HG03039 (cell line): Measurements from ENCODE around the gene APIP.

Experiments
- ATAC-seq: cut with Tn5 transposase; IDR thresholded peaks from one replicate; pipeline ENCODE4 v1.9.1; 2021; ENCODE audit warnings: mild to moderate bottlenecking, moderate library complexity; ENCODE audit not compliant: unreplicated experiment

The APIP gene

DNA sequence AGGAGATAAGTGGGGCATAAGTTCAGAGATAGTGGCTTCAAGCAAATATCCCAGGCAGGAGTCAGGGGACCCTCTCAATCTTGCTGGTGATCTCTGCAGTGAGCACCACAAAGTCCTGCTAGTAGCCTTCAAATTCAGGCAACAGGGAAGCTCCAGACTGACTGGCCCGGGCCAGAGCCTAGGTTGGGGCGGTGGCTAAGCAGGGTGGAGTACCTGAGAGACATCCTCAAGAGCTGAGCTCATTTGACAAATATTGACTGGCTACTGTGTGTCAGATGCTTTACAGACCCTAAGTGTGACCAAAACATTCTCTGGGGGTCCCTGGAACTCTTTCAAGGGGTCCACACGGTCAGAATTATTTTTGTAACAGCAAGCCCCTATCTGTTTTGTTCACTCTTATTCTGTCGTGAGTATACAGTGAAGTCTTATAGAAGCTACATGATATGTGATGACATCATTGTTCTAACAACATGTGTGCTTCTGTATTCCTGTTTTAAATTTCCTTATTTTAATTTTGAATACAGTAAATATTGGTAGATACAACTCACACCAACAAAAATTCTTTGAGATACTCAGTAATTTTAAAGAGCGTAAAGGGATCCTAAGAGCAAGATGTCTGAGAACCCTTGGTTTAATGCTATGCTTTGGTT is 71.6 kb downstream of the APIP start:
- no peak for ATAC-seq

DNA sequence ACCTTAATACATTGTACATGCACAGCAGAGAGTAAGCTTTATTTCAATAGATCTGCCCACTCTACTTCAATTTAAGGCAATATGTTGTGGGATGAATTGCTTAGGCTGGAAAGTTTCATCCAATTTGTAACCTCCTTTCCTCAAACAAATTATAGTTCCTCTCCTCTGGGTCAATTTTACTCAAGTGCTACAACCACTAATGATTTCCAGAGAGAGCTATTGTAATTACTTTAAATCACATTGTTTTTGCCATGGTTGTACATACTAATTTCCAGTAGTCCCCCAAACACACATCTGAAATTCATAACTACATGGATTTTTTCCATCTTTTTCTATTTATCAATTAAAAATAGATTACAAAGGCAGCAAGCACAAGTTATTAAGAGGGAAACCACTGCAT is 72.9 kb downstream of the APIP start:
- no peak for ATAC-seq

DNA sequence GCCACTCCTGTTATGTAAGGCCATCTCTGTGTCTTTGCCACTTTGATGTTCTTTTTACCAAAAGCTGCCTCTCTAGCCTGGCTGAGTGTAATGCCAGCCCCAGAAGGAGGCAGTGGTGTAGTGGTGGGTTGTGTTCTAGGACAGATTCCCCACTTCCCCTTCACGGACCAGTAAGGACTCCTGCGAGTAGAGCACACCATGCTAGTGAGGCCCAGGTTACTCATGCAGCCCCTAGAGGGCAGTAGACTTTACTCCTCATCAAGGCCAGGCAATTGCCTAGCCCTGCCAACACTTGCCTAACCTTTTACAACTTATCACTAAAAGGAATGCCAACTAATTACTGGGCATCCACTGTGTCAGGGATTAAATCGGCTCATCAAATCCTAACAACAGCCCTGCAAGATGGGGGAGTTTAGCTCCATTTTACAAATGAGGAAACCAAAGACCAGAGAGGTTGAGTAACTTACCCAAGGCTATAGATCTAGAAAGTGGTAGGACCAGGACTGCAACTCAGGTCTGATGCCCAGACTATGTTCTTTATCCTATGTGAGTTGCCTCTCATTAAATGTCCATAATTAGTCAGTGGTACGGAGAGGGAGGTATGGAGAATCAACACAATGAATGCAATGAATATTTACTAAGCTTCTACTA is 75.3 kb downstream of the APIP start:
- peak; percentile 68 for ATAC-seq

DNA sequence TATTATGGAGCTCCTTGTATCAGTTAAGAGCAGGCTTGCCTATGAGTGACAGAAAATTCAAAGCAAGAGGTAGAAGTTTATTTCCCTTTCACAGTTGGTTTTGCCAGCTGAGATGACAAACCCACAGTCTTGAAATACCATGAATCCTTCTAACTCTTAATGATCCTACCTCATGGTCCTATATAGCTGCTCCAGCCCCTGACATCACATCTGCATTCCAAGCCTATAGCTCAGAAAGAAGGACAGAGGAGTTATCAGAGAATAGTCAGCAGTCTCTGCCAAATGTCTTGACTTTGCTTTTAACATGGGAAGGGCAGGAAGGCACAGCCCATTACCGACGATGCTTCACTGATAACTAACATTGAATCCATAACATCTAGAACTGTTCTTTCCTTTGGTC is 76.2 kb downstream of the APIP start:
- ATAC-seq, result no peak

DNA sequence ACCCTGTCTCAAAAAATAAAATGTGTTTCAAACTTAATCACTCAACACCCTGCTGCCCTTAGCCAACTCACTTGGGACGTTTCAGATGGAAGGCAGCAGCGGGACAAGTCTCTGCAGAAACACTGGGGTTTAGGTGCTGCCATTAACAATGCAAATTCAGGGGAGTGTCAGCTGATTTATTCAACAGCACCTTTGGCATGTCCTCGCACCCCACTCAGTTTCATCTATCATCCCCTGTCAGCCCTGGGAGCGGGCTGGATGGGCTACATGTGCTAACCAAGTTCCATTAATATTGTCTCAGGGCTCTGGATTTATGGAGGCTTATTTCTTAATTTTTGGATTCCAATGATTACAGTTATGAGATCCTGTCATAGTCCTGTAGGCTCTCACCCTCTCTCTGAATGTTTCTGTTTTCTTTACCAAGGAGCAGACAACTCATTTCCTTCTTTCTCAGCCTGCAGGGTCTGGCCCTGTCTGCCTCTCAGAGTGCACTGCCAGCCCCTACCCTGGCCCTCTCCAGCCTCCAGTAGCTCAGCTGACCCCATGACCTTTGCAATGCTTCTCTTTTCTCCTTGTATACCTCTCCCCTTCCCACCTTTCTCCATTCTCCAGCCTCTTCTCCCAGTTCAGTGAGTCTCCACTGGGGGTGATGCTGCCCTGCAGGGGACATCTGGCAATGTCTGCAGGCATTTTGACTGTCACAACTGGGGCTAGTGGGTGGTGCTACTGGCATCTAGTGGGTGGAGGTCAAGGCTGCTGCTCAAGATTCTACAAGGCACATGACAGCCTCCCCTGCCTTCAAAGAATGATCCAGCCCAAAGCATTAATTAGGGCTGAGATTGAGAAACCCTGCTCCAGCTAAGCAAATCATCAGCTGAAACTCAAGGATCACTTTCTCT is 79.0 kb downstream of the APIP start:
- no peak for ATAC-seq

DNA sequence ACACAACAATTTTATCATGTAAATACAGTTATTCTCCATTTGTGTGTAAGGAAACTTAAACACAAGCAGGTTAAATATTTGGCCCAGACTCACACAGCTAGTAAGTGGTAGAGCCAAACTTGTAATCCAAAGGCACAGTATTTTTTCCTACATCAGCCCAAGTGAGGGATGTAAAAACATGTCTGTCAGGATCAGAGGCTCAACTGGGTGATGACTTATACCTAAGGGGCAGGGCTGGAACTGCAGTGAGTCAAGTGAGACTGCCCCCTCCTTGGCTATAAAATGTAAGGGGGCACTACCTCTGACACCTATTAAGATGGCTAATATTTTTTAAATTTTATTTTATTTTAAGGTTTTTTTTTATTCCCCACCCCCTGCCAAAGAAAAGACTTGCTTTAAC is 82.6 kb downstream of the APIP start:
- no peak for ATAC-seq
